ENCODE data around the gene MRPL55.

Gene MRPL55

GRCh38 chr1:228101614-228101993 is 7.5 kb downstream of the MRPL55 start:
- no peak for DNase-seq (ENCODE audit: low read depth in 2 of 2)

- no peak for DNase-seq (ENCODE audit: low read depth in 2 of 2)
These were observed 8.1 kb downstream of the MRPL55 start for GRCh38 chr1:228100822-228101613.

- DNase-seq (ENCODE audit: low read depth in 2 of 2) = no peak
These were observed 9.8 kb downstream of the MRPL55 start for GRCh38 chr1:228099331-228099732.

DNA sequence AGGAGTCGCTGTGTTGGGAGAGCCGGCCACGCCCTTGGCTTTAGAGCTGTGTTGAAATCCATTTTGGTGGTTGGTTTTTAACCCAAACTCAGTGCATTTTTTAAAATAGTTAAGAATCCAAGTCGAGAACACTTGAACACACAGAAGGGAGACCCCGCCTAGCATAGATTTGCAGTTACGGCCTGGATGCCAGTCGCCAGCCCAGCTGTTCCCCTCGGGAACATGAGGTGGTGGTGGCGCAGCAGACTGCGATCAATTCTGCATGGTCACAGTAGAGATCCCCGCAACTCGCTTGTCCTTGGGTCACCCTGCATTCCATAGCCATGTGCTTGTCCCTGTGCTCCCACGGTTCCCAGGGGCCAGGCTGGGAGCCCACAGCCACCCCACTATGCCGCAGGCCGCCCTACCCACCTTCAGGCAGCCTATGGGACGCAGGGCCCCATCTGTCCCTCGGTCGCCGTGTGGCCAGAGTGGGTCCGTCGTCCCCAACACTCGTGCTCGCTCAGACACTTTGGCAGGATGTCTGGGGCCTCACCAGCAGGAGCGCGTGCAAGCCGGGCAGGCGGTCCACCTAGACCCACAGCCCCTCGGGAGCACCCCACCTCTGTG is 10.7 kb downstream of the MRPL55 start:
- DNase-seq (ENCODE audit: low read depth in 2 of 2) = no peak

- DNase-seq (ENCODE audit: low read depth in 2 of 2) = no peak
These were observed 11.6 kb downstream of the MRPL55 start for GRCh38 chr1:228097333-228098081.

DNA sequence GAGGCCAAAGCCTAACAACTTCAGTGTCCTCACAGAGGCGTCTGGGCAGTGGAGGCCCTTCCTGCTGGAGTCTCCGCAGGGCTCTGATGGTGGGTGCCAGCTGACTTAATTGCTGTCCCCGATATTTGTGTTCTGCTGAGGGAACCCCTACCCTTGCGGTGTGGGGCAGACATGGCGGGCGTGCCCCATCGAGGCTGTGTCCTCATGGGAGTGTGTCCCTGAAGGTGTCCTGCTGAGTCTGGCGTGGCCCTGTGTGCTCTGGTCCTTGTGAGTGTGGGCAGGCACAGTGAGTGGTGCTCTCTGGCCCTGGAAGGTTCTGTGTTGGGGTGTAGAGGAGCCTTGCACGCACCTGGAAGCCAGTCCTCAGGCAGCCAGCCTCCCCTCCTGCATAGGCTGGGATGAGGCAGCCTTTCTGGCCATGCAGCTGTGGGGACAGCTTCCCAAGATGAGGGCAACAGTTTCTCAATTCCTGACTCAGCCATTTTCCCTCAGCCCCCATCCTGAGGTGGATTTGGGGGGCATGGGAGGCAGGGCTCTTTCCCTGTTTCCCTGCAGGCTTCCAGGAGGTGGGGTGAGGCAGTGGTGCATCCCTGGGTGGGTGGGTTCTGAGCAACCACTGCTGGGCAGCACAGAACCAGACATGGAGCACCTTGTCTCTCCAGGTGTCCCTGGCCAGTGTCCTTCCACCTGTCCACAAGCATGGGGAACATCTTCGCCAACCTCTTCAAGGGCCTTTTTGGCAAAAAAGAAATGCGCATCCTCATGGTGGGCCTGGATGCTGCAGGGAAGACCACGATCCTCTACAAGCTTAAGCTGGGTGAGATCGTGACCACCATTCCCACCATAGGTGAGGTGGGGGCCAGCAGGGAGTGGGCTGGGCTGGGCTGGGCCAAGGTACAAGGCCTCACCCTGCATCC is 12.4 kb downstream of the MRPL55 start:
- no peak for DNase-seq (ENCODE audit: low read depth in 2 of 2)

DNA sequence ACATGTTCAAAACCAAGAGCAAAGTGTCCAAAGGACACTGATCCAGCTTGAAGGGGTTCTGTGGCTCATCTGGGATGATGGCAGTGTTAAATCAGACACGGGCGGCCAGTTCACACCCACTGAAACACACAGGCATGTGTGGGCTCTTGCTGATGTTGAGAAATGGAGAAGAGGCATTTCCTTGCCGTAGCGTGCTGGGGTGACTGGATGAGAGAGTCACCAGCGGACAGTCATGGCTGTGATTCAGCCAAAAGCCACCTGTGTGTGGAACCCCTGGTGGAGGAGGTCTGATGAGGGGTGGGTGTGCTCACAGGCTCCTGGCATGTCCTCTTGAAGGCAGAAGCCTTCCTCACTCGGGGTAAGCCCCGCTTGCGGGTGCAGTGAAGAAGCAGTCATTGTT is 13.2 kb downstream of the MRPL55 start:
- no peak for DNase-seq (ENCODE audit: low read depth in 2 of 2)

DNA sequence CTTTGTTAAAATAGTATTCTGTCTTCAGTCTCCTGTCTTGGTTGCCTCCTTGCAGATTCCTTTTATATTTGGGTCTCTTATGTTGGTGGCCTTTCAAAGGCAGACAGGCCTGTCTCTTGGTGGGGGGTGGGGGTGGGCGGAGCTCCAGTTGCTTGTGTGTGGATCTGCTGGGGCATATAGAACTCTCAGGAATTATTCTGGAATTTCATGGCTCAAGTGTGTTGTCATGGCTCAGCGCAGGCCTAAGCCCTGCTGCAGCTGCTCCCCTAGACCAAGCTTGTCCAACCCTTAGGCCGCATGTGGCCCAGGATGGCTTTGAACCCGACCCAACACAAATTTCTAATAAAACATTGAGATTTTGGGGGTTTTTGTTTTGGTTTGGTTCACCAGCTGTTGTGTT is 13.9 kb downstream of the MRPL55 start:
- no peak for DNase-seq (ENCODE audit: low read depth in 2 of 2)

DNA sequence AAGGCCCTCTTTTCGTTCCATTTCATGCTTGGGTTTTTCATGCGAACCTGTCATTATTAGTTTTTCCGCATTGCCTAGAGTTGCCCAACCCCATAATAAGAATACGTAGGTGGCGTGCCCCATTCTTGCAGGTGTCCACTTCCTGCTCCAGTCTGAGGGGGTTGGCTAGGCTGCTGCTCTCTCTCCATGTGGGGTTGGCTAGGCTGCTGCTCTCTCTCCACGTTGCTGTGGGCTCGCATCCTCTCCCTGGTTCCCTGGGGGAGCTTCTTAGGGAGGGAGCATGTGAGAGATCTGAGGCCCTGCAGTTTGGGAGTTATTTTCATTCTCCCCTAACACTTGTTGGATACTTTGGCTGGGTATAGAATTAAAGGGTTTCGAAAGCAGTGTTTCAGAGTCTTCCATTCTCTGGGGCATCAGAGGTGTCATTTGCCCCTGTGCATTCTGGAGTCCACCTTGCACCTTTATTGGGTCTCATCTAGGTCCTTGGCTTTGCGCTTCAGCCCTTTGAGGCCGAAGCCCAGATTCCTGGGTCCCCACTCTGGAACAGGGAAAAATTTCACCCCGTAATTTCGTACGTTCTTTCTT is 14.6 kb downstream of the MRPL55 start:
- no peak for DNase-seq (ENCODE audit: low read depth in 2 of 2)

- no peak for DNase-seq (ENCODE audit: low read depth in 2 of 2)
These were observed 15.8 kb downstream of the MRPL55 start for GRCh38 chr1:228093050-228093906.

DNA sequence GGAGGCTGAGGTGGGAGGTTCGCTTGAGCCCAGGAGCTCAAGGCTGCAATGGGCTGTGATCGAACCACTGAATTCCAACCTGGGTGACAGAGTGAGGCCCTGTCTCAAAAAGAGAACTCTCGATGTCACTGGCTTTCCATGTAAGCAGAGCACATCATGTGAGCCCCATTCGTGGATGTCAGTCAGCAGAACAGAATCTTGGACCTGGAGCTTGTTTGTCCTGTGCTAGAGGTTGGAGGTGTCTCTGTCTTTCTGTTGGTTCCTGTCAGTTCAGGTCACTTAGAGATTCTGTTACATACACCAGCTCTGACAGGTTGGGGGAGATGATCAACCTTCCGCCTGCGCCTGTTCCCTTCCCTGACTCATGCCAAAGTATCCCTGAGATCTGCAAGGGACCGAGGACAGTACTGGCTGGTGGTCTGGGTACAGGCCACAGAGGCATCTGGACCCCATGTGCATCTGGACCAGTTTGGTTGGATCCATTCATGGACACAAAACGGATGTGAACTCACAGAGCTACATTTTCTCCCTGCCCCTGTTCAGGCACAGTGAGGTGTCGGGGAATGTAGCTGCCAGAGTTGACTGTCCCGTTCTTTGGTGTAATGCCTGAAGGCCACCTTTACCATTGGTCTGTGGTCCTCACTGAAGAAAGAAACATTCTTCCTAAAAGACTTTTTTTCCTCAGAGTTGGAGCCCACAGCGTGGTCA is 16.6 kb downstream of the MRPL55 start:
- DNase-seq (ENCODE audit: low read depth in 2 of 2) = no peak

- DNase-seq (ENCODE audit: low read depth in 2 of 2) = no peak
These were observed 18.0 kb downstream of the MRPL55 start for GRCh38 chr1:228091084-228091483.

DNA sequence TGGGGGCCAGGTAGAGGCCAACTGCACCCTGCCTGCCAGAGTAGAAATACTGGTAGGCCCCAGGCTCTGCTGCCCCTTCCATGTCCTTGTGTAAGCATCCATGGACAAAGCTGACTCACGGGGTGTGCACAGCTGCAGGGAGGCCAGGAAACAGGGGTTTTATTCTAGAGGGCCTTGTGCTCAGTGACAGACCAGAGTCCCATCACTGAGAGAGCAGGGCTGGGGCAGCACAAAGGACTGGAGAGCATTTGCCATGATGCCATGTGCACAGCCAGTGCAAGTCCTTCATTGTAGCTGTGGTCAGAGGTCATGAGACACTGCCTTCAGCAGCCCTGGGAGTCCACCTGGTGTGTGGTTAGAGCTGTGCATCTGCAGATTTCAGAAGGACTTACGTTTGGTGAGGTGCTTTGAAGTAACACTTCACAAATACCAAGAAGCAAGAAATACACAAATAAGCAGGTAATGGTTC is 18.5 kb downstream of the MRPL55 start:
- no peak for DNase-seq (ENCODE audit: low read depth in 2 of 2)

GRCh38 chr1:228089519-228090380 is 19.3 kb downstream of the MRPL55 start:
- DNase-seq (ENCODE audit: low read depth in 2 of 2) = no peak

GRCh38 chr1:228088586-228089498 is 20.3 kb downstream of the MRPL55 start:
- DNase-seq (ENCODE audit: low read depth in 2 of 2) = no peak

- DNase-seq (ENCODE audit: low read depth in 2 of 2) = no peak
These were observed 21.3 kb downstream of the MRPL55 start for GRCh38 chr1:228087771-228088251.

DNA sequence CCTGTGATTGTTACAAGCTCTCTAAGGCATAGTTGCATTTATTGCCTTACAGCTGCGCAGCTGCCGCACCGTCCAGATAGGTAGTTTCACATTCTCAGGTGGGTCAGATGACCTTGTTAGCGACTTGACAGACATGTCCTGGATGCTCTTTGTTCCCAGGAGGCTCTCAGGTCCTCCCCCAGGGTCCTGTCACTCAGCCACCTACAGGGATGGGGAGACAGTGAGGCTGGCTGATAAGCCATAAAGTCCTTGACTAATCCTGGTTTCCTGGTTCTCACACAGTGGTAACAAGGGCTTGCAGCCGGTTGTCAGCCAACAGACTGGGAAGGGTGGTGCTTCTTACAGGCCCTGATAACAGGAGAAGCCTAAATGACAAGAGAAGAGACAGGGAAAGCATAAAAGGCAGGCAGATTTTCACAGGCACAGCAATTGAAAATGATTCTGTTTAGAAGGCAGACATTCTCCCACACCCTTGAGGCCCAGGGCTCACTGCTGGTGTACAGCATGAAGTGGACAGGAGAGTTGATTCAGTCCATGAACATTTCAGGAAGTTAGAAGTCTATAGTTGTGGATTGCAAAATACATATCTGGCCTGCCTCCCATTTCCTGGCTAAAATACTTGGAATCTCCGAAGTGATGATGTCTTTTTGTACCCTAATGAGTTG is 23.7 kb downstream of the MRPL55 start:
- DNase-seq (ENCODE audit: low read depth in 2 of 2) = no peak

Data from stimulated activated CD4-positive, alpha-beta T cell treated with anti-CD3 and anti-CD28 coated beads, Interleukin-15, amount 100 ng/mL, for 48 hours (primary cell).